Measurements from ENCODE around the gene KCNK10. TPM values are rescaled to one million over a fixed set of nuclear protein-coding genes. Genes with fewer than 3 reads are reported as not detected.

KCNK10 gene
- polyA plus RNA-seq, 1 of the 3 experiments (the other 2 are of a cell fraction) = not detected

GRCh38 chr14:88351966-88352691 lies 29.1 kb upstream of the KCNK10 start:
- DNase-seq = no peak
- POLR2A ChIA-PET = no interaction called here
- no peak overlapping the region for H3K27ac ChIP-seq (ENCODE audit: low read depth in 2 of 2, low read length in 1 of 2)

GRCh38 chr14:88348546-88348945 lies 25.5 kb upstream of the KCNK10 start:
- Histone ChIP-seq H3K4me2 (no peak overlapping the region), H4K20me1 (ENCODE audit: insufficient read depth) (no peaks in the 10 kb centered on the region), H3K4me3 (ENCODE audit: low read depth in 2 of 2, low read length in 1 of 2) (no peak overlapping the region), H3K27ac (ENCODE audit: low read depth in 2 of 2, low read length in 1 of 2) (no peak overlapping the region), H3K9me3 (no peaks in the 10 kb centered on the region), H3K9me2 (no peaks in the 10 kb centered on the region), H3K9ac (no peak overlapping the region), H3F3A (replicated peaks; ENCODE audit: insufficient read depth) (no peaks in the 10 kb centered on the region), H3K36me3 (replicated peaks in 1 of 2; ENCODE audit: control insufficient read depth in 1 of 2, insufficient read depth in 2 of 2, low read length in 1 of 2) (no peaks in the 10 kb centered on the region), H3K27me3 (ENCODE audit: insufficient read depth) (no peaks in the 10 kb centered on the region), H3K4me1 (ENCODE audit: control insufficient read depth in 1 of 2, insufficient read depth in 2 of 2, low read depth in 1 of 2, low read length in 1 of 2) (no peaks in the 10 kb centered on the region), H2AFZ (ENCODE audit: low read depth) (no peak overlapping the region), H3K79me2 (ENCODE audit: insufficient read depth) (no peaks in the 10 kb centered on the region)
- CTCF ChIA-PET = interaction anchor here (0.8 kb wide), 1 partner anchor 334 kb away, joined by 5 read pairs; no protein-coding TSS in a partner anchor
- DNase-seq = no peak
- WGBS (ENCODE audit: low lambda C conversion rate) = 51% methylated on average over 3 of the region's 3 CpGs
- POLR2A ChIA-PET = no interaction called here
- TF ChIP-seq TCF12 (IDR thresholded peaks at IDR 0.05) (no peak), RXRA (IDR thresholded peaks at IDR 0.05; ENCODE audit: borderline replicate concordance, low read depth) (no peak), FOXM1 (IDR thresholded peaks at IDR 0.05; ENCODE audit: low read depth) (no peak), MXI1 (IDR thresholded peaks at IDR 0.05; ENCODE audit: low read depth, low read length) (no peak), EP300 (IDR thresholded peaks at IDR 0.05; ENCODE audit: borderline replicate concordance in 1 of 2, low read depth in 1 of 2, low read length in 1 of 2) (no peak), GABPA (IDR thresholded peaks at IDR 0.05; ENCODE audit: low read depth) (no peak), USF2 (IDR thresholded peaks at IDR 0.05; ENCODE audit: borderline replicate concordance, low read depth, low read length) (no peak), TAF1 (IDR thresholded peaks at IDR 0.05; ENCODE audit: borderline replicate concordance, low read depth, low read length) (no peak), CTCF (IDR thresholded peaks at IDR 0.05) (no peak), USF1 (IDR thresholded peaks at IDR 0.05; ENCODE audit: borderline replicate concordance, low read depth) (no peak), NFIC (IDR thresholded peaks at IDR 0.05; ENCODE audit: borderline replicate concordance) (no peak), PBX3 (IDR thresholded peaks at IDR 0.05) (no peak), SIN3A (IDR thresholded peaks at IDR 0.05; ENCODE audit: borderline replicate concordance, low read depth, low read length) (no peak)

More at GRCh38 chr14:88351966-88352691, 29.1 kb upstream of the KCNK10 start:
- CTCF ChIA-PET = interaction anchor here (1.4 kb wide), 1 partner anchor 26 kb away, joined by 4 read pairs; no protein-coding TSS in a partner anchor
- no peaks in the 10 kb centered on the region for H3K9me2 ChIP-seq
- H3K36me3 ChIP-seq (replicated peaks in 1 of 2; ENCODE audit: control insufficient read depth in 1 of 2, insufficient read depth in 2 of 2, low read length in 1 of 2) = no peaks in the 10 kb centered on the region
- H3K4me1 ChIP-seq (ENCODE audit: control insufficient read depth in 1 of 2, insufficient read depth in 2 of 2, low read depth in 1 of 2, low read length in 1 of 2) = no peaks in the 10 kb centered on the region
- 26% methylated on average over 4 of the region's 4 CpGs for WGBS (ENCODE audit: low lambda C conversion rate)
- H3K79me2 ChIP-seq (ENCODE audit: insufficient read depth) = no peaks in the 10 kb centered on the region
- H3K9ac ChIP-seq = no peak overlapping the region
- TF ChIP-seq USF2 (IDR thresholded peaks at IDR 0.05; ENCODE audit: borderline replicate concordance, low read depth, low read length) (no peak), USF1 (IDR thresholded peaks at IDR 0.05; ENCODE audit: borderline replicate concordance, low read depth) (no peak), SIN3A (IDR thresholded peaks at IDR 0.05; ENCODE audit: borderline replicate concordance, low read depth, low read length) (no peak)
- no peaks in the 10 kb centered on the region for H3K27me3 ChIP-seq (ENCODE audit: insufficient read depth)
- H3K4me3 ChIP-seq (ENCODE audit: low read depth in 2 of 2, low read length in 1 of 2) = no peak overlapping the region
- H2AFZ ChIP-seq (ENCODE audit: low read depth) = no peak overlapping the region
- H4K20me1 ChIP-seq (ENCODE audit: insufficient read depth) = no peaks in the 10 kb centered on the region
- H3K4me2 ChIP-seq = no peak overlapping the region
- no peaks in the 10 kb centered on the region for H3F3A ChIP-seq (replicated peaks; ENCODE audit: insufficient read depth)
- H3K9me3 ChIP-seq = no peaks in the 10 kb centered on the region

Data from SK-N-SH (cell line).